C1 segment of cervical spinal cord (tissue), 14 donors: Measurements from ENCODE around the gene PRSS56.

ENCODE experiments used
- DNase-seq, 14 donors: peaks; one replicate each; lab custom pipeline; 2025; lab: John Stamatoyannopoulos, UW

Gene PRSS56

GRCh38 chr2:232486558-232487384 is 33.4 kb upstream of the PRSS56 start:
- no peak for DNase-seq

- DNase-seq = no peak
Observed at GRCh38 chr2:232487385-232488096, 32.6 kb upstream of the PRSS56 start, which contains the start of gene ECEL1. Gene ECEL1, minus strand, starts transcription at chr2:232487834. Its CDS starts 1,181 bp downstream, at chr2:232486653.

GRCh38 chr2:232488097-232488711 is 32.0 kb upstream of the PRSS56 start:
- no peak for DNase-seq

- no peak for DNase-seq
Observed at GRCh38 chr2:232488721-232489300, 31.4 kb upstream of the PRSS56 start.

GRCh38 chr2:232489516-232490220 is 30.5 kb upstream of the PRSS56 start:
- DNase-seq = no peak

GRCh38 chr2:232490221-232491138 is 29.7 kb upstream of the PRSS56 start:
- DNase-seq = no peak

GRCh38 chr2:232491139-232491780 is 28.9 kb upstream of the PRSS56 start:
- DNase-seq = no peak

- no peak for DNase-seq
Observed at GRCh38 chr2:232492236-232492848, 27.8 kb upstream of the PRSS56 start.

- DNase-seq = no peak
Observed at GRCh38 chr2:232492963-232493700, 27.1 kb upstream of the PRSS56 start.

GRCh38 chr2:232493701-232494474 is 26.3 kb upstream of the PRSS56 start:
- no peak for DNase-seq

GRCh38 chr2:232494542-232494941 is 25.6 kb upstream of the PRSS56 start:
- no peak for DNase-seq

GRCh38 chr2:232495292-232495691 is 24.9 kb upstream of the PRSS56 start:
- DNase-seq = no peak

- DNase-seq = no peak
Observed at GRCh38 chr2:232496501-232497270, 23.5 kb upstream of the PRSS56 start.

GRCh38 chr2:232497348-232497747 is 22.8 kb upstream of the PRSS56 start:
- DNase-seq = no peak

GRCh38 chr2:232498452-232498851 is 21.7 kb upstream of the PRSS56 start:
- DNase-seq = no peak

GRCh38 chr2:232501331-232501771 is 18.8 kb upstream of the PRSS56 start:
- no peak for DNase-seq

- no peak for DNase-seq
Observed at GRCh38 chr2:232501794-232502390, 18.3 kb upstream of the PRSS56 start.
